Natural killer cell (primary cell): ENCODE results near the gene IRS1. TPM values are rescaled to one million over a fixed set of nuclear protein-coding genes. Genes with fewer than 3 reads are reported as not detected.

Experiments used
- ATAC-seq, 3 donors: fragments of 150-1000 bp in 2 of 3; fragments of 200-7000 bp in 1 of 3; cut with Tn5 transposase; 1 replicate in 1 of 3; 2 replicates in 2 of 3; pipeline ENCODE4 v1.10.0; 2021; ENCODE audit warnings: mild to moderate bottlenecking in 2 of 3, moderate library complexity in 2 of 3
- DNase-seq, 2 donors: peaks; one replicate each; pipeline versions ENCODE4 v3.0.0 to v3.0.0-alpha.2; 2013 to 2021; ENCODE audit warnings: mixed read lengths in 1 of 2
- H3K27ac ChIP-seq: one replicate; pipeline ENCODE4 v1.5.1; 2013; ENCODE audit warnings: mild to moderate bottlenecking, low read length
- H3K27me3 ChIP-seq: one replicate; pipeline ENCODE4 v1.6.1; 2013; ENCODE audit warnings: low read length; ENCODE audit not compliant: control insufficient read depth, insufficient read depth
- H3K36me3 ChIP-seq: one replicate; pipeline ENCODE4 v1.6.1; 2013; ENCODE audit warnings: low read length; ENCODE audit not compliant: control insufficient read depth, insufficient read depth
- H3K4me1 ChIP-seq: one replicate; pipeline ENCODE4 v1.6.1; 2013; ENCODE audit warnings: low read length; ENCODE audit not compliant: control insufficient read depth, insufficient read depth
- H3K4me3 ChIP-seq: one replicate; pipeline ENCODE4 v1.5.1; 2013; ENCODE audit warnings: low read length
- H3K9me3 ChIP-seq: one replicate; pipeline ENCODE4 v1.6.1; 2013; ENCODE audit warnings: low read length; ENCODE audit not compliant: control insufficient read depth, insufficient read depth
- H3K27ac Mint-ChIP-seq, 2 donors: one replicate each; pipeline ENCODE4 v1.8.0; 2022; ENCODE audit warnings: mild to moderate bottlenecking in 2 of 2, mixed read lengths in 2 of 2, moderate library complexity in 1 of 2
- H3K27me3 Mint-ChIP-seq, 2 donors: one replicate each; pipeline ENCODE4 v1.8.0; 2022; ENCODE audit warnings: low read depth in 2 of 2, mixed read lengths in 2 of 2
- H3K36me3 Mint-ChIP-seq: one replicate; pipeline ENCODE4 v1.8.0; 2022; ENCODE audit warnings: mixed read lengths
- H3K4me1 Mint-ChIP-seq, 2 donors: one replicate each; pipeline ENCODE4 v1.8.0; 2022; ENCODE audit warnings: mixed read lengths in 2 of 2
- H3K4me3 Mint-ChIP-seq: one replicate; pipeline ENCODE4 v1.8.0; 2022; ENCODE audit warnings: mild to moderate bottlenecking, moderate library complexity, mixed read lengths
- H3K9me3 Mint-ChIP-seq, 2 donors: one replicate each; pipeline ENCODE4 v1.8.0; 2022; ENCODE audit warnings: mixed read lengths in 2 of 2
- CTCF ChIP-seq: fragments of 200-600 bp; IDR thresholded peaks from one replicate; pipeline ENCODE4 v1.8.0; 2022; ENCODE audit warnings: antibody characterized with exemption
- WGBS: methylation state at CpG from one replicate; pipeline ENCODE4 v1.1.7; 2013; ENCODE audit warnings: missing lambda C conversion rate; ENCODE audit not compliant: insufficient coverage; 5-methylcytosine and 5-hydroxymethylcytosine counted together
- intact Hi-C: fragments of 100-400 bp; cut with micrococcal nuclease; formaldehyde crosslinking; loops from one replicate; pipeline ENCODE4 v1.14.2; 2022
- total RNA-seq, 4 donors: library from RNA; stranded (reverse); fragments of 120-200 nt in 1 of 4; gene quantifications; one replicate each; pipeline versions ENCODE4 v1.2.3 to v1.2.4, GENCODE V29; 2013 to 2022

IRS1 gene
- total RNA-seq, 3 donors from 2014 or later (not counting 1 experiment from before 2014, with no cell fraction given): 0.09 to 0.55 (median 0.36) TPM

GRCh38 chr2:226746196-226746800 is 53.3 kb downstream of the IRS1 start:
- H3K27ac Mint-ChIP-seq: no peak overlapping the region
- no peak for TF ChIP-seq CTCF

GRCh38 chr2:226743915-226744314 is 55.7 kb downstream of the IRS1 start:
- Histone ChIP-seq H3K27ac (no peak overlapping the region), H3K4me3 (no peak overlapping the region), H3K4me1 (no peaks in the 10 kb centered on the region), H3K36me3 (no peaks in the 10 kb centered on the region), H3K9me3 (no peaks in the 10 kb centered on the region), H3K27me3 (peaks cover 2% of the 10 kb centered on the region)
- ATAC-seq: no peak
- intact Hi-C loops: no loop called here
- H3K9me3 Mint-ChIP-seq: no peaks in the 10 kb centered on the region
- H3K27me3 Mint-ChIP-seq: peaks cover 8 to 14% of the 10 kb centered on the region in 2 donors
- H3K36me3 Mint-ChIP-seq: no peaks in the 10 kb centered on the region
- no peak for TF ChIP-seq CTCF
- WGBS: 88% methylated on average over 2 of the region's 4 CpGs
- no peak overlapping the region for H3K4me3 Mint-ChIP-seq
- H3K4me1 Mint-ChIP-seq: no peaks in the 10 kb centered on the region
- no peak for DNase-seq
- H3K27ac Mint-ChIP-seq: no peak overlapping the region

More at GRCh38 chr2:226746196-226746800, 53.3 kb downstream of the IRS1 start:
- ATAC-seq (no peak), DNase-seq (no peak)
- no peaks in the 10 kb centered on the region for H3K9me3 Mint-ChIP-seq
- no peaks in the 10 kb centered on the region for H3K36me3 Mint-ChIP-seq
- Histone ChIP-seq H3K36me3 (no peaks in the 10 kb centered on the region), H3K27me3 (no peaks in the 10 kb centered on the region), H3K27ac (no peak overlapping the region), H3K4me1 (no peaks in the 10 kb centered on the region), H3K9me3 (no peaks in the 10 kb centered on the region), H3K4me3 (no peak overlapping the region)
- no peaks in the 10 kb centered on the region for H3K4me1 Mint-ChIP-seq
- intact Hi-C loops: no loop called here
- H3K27me3 Mint-ChIP-seq: peaks cover 12 to 14% of the 10 kb centered on the region in 2 donors
- no peak overlapping the region for H3K4me3 Mint-ChIP-seq
- WGBS: 78% methylated on average over 1 of the region's 1 CpG

GRCh38 chr2:226742347-226742746 is 57.3 kb downstream of the IRS1 start:
- Mint-ChIP-seq H3K27me3 (peaks cover 11 to 20% of the 10 kb centered on the region in 2 donors), H3K27ac (no peak overlapping the region), H3K4me3 (no peak overlapping the region), H3K36me3 (no peaks in the 10 kb centered on the region), H3K4me1 (no peaks in the 10 kb centered on the region), H3K9me3 (no peaks in the 10 kb centered on the region)
- DNase-seq: no peak
- ATAC-seq: no peak
- no peak overlapping the region for H3K27ac ChIP-seq
- no peaks in the 10 kb centered on the region for H3K4me1 ChIP-seq
- H3K9me3 ChIP-seq: no peaks in the 10 kb centered on the region
- WGBS: 88% methylated on average over 3 of the region's 5 CpGs
- no peak for TF ChIP-seq CTCF
- H3K27me3 ChIP-seq: peaks cover 2% of the 10 kb centered on the region
- no peaks in the 10 kb centered on the region for H3K36me3 ChIP-seq
- H3K4me3 ChIP-seq: no peak overlapping the region
- intact Hi-C loops: no loop called here

DNA sequence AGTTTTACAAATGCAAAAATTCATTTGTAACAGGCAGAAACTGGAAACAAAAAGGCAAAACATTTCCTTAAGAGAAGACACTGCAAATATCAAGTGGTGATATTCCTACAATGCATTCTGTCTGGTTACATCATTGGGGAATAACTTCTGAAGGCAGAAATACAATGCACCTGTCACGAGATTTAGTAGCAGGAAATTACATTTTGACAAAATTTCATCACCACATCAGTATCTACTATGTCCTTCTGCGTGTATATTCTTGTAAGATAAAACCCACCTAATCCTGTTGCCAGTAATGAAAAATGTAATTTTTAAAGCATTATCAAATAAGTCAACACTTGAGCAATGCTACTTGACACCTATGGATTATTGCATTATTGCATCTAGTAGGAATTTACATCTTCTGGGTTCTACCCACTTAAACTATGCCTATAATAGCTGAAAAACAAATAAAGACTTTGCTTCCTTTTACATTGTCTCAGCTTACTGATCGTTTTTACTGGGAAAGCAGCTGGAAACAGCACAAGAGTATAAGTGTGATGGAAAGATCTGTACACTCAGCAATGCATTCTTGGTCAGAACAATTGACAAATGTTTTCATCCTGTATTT is 59.5 kb downstream of the IRS1 start:
- H3K4me1 ChIP-seq: no peaks in the 10 kb centered on the region
- H3K27me3 Mint-ChIP-seq: peaks cover 11 to 21% of the 10 kb centered on the region in 2 donors
- H3K4me3 Mint-ChIP-seq: no peak overlapping the region
- no peaks in the 10 kb centered on the region for H3K36me3 ChIP-seq
- H3K4me1 Mint-ChIP-seq: no peaks in the 10 kb centered on the region
- WGBS: 34% methylated on average over 2 of the region's 3 CpGs
- no peak overlapping the region for H3K27ac Mint-ChIP-seq
- intact Hi-C loops: no loop called here
- H3K36me3 Mint-ChIP-seq: no peaks in the 10 kb centered on the region
- no peak for ATAC-seq
- H3K27ac ChIP-seq: no peak overlapping the region
- DNase-seq: no peak
- H3K9me3 ChIP-seq: no peaks in the 10 kb centered on the region
- no peak for TF ChIP-seq CTCF
- peaks cover 2% of the 10 kb centered on the region for H3K27me3 ChIP-seq
- no peak overlapping the region for H3K4me3 ChIP-seq
- no peaks in the 10 kb centered on the region for H3K9me3 Mint-ChIP-seq
